Left lung (tissue), 10 donors: ENCODE data around the gene GOLGA6A. TPM values are rescaled to one million over a fixed set of nuclear protein-coding genes. Genes with fewer than 3 reads are reported as not detected.

ENCODE experiments used
- ATAC-seq: fragments of 200-7000 bp; cut with Tn5 transposase; one replicate; pipeline ENCODE4 v1.9.1; 2020; ENCODE audit warnings: moderate library complexity
- DNase-seq, 4 donors: peaks; one replicate each; pipeline ENCODE4 v3.0.0-alpha.2; 2013 to 2020
- H3K27ac ChIP-seq, 2 donors: fragments of 200-600 bp; sonication (generic) in 1 of 2; one replicate each; pipeline versions ENCODE4 v1.5.0 to v1.8.0; 2020 to 2021
- H3K27me3 ChIP-seq, 2 donors: fragments of 200-600 bp; sonication (generic) in 1 of 2; one replicate each; pipeline versions ENCODE4 v1.5.0 to v1.8.0; 2020 to 2021
- H3K36me3 ChIP-seq, 2 donors: fragments of 200-600 bp; sonication (generic) in 1 of 2; one replicate each; pipeline versions ENCODE4 v1.5.0 to v1.8.0; 2020 to 2021
- H3K4me1 ChIP-seq, 2 donors: fragments of 200-600 bp; one replicate each; pipeline ENCODE4 v1.8.0; 2021
- H3K4me3 ChIP-seq, 2 donors: fragments of 200-600 bp; sonication (generic) in 1 of 2; one replicate each; pipeline versions ENCODE4 v1.5.0 to v1.8.0; 2020 to 2021; ENCODE audit warnings: mild to moderate bottlenecking in 1 of 2
- H3K9me3 ChIP-seq, 2 donors: fragments of 200-600 bp; sonication (generic) in 1 of 2; one replicate each; pipeline versions ENCODE4 v1.5.0 to v1.8.0; 2020 to 2021
- CTCF ChIP-seq, 2 donors: fragments of 200-600 bp; sonication (generic) in 1 of 2; IDR thresholded peaks; one replicate each; pipeline versions ENCODE4 v1.5.0 to v1.8.0; 2021; ENCODE audit warnings: antibody characterized with exemption in 2 of 2
- intact Hi-C, 2 donors: fragments of 100-400 bp; cut with DNase I; formaldehyde crosslinking; loops; one replicate each; pipeline versions ENCODE4 v1.11.2 to v1.14.2; 2022
- polyA plus RNA-seq, 6 donors: library from polyadenylated mRNA; unstranded; fragments of 120-200 nt; gene quantifications; one replicate each; pipeline ENCODE4 v1.2.1, GENCODE V29; 2013; ENCODE audit not compliant: insufficient read length in 6 of 6
- total RNA-seq, 2 donors: library from RNA; stranded (reverse); fragmentation: NEBNext Ultra II Directional; extraction: Animal tissue kit (Norgen Biotek cat#: 25700); gene quantifications; one replicate each; pipeline ENCODE4 v1.2.1, GENCODE V29; 2021
- donor health status: DM: no; HTN: yes; CAD: no.
- donor health status: DM: no; HTN: no; CAD: no.

GOLGA6A gene
- total and polyA plus RNA-seq, 8 donors = 0.06 to 0.56 (median 0.32) TPM; not detected in 2

GRCh38 chr15:74032046-74032445, 50.3 kb downstream of the GOLGA6A start:
- DNase-seq (peak in 1 of 4 donors; percentile 10), ATAC-seq (no peak)
- no peaks in the 10 kb centered on the region for H3K27me3 ChIP-seq
- intact Hi-C loops = no loop called here
- H3K4me3 ChIP-seq = no peak overlapping the region
- H3K4me1 ChIP-seq = peaks cover 0 to 24% of the 10 kb centered on the region in 2 donors
- H3K36me3 ChIP-seq = peaks cover 0 to 94% of the 10 kb centered on the region in 2 donors
- H3K9me3 ChIP-seq = no peaks in the 10 kb centered on the region
- no peak for TF ChIP-seq CTCF (IDR thresholded peaks at IDR 0.05)
- H3K27ac ChIP-seq = peak overlapping the region in 1 of 2 donors; percentile 25

- intact Hi-C loops = no loop called here
- TF ChIP-seq CTCF (IDR thresholded peaks at IDR 0.05) = no peak
- Histone ChIP-seq H3K4me1 (peaks cover 0 to 38% of the 10 kb centered on the region in 2 donors), H3K27me3 (no peaks in the 10 kb centered on the region), H3K27ac (no peak overlapping the region), H3K9me3 (no peaks in the 10 kb centered on the region), H3K36me3 (peaks cover 0 to 94% of the 10 kb centered on the region in 2 donors), H3K4me3 (no peak overlapping the region)
- DNase-seq (no peak), ATAC-seq (no peak)
These were observed 53.7 kb downstream of the GOLGA6A start for GRCh38 chr15:74028646-74029045.

- Histone ChIP-seq H3K9me3 (no peaks in the 10 kb centered on the region), H3K4me3 (no peak overlapping the region), H3K36me3 (peaks cover 0 to 94% of the 10 kb centered on the region in 2 donors), H3K4me1 (peaks cover 0 to 39% of the 10 kb centered on the region in 2 donors), H3K27ac (no peak overlapping the region), H3K27me3 (no peaks in the 10 kb centered on the region)
- peak in 1 of 4 donors; percentile 30 for DNase-seq
- TF ChIP-seq CTCF (IDR thresholded peaks at IDR 0.05) = no peak
- intact Hi-C loops = no loop called here
- ATAC-seq = peak; percentile 64
These were observed 54.7 kb downstream of the GOLGA6A start for GRCh38 chr15:74027688-74028087.

- no peak for ATAC-seq
- intact Hi-C loops = no loop called here
- H3K36me3 ChIP-seq = peaks cover 0 to 95% of the 10 kb centered on the region in 2 donors
These were observed 56.9 kb downstream of the GOLGA6A start for GRCh38 chr15:74025436-74025835.

GRCh38 chr15:74024687-74025086, 57.7 kb downstream of the GOLGA6A start:
- peak in 1 of 4 donors; percentile 18 for DNase-seq
- no peak for TF ChIP-seq CTCF (IDR thresholded peaks at IDR 0.05)

More at GRCh38 chr15:74025436-74025835, 56.9 kb downstream of the GOLGA6A start:
- no peaks in the 10 kb centered on the region for H3K9me3 ChIP-seq
- peak overlapping the region in 1 of 2 donors; percentile 15 for H3K27ac ChIP-seq
- no peaks in the 10 kb centered on the region for H3K27me3 ChIP-seq
- no peak for TF ChIP-seq CTCF (IDR thresholded peaks at IDR 0.05)
- no peak for DNase-seq
- H3K4me1 ChIP-seq = peaks cover 0 to 36% of the 10 kb centered on the region in 2 donors
- H3K4me3 ChIP-seq = no peak overlapping the region

More at GRCh38 chr15:74024687-74025086, 57.7 kb downstream of the GOLGA6A start:
- H3K9me3 ChIP-seq = no peaks in the 10 kb centered on the region
- H3K4me3 ChIP-seq = no peak overlapping the region
- peaks cover 0 to 41% of the 10 kb centered on the region in 2 donors for H3K4me1 ChIP-seq
- ATAC-seq = no peak
- H3K27ac ChIP-seq = peak overlapping the region in 1 of 2 donors; percentile 15
- peaks cover 0 to 92% of the 10 kb centered on the region in 2 donors for H3K36me3 ChIP-seq
- intact Hi-C loops = no loop called here
- no peaks in the 10 kb centered on the region for H3K27me3 ChIP-seq
